ENCODE measurements around the gene TP53I11.

DNA sequence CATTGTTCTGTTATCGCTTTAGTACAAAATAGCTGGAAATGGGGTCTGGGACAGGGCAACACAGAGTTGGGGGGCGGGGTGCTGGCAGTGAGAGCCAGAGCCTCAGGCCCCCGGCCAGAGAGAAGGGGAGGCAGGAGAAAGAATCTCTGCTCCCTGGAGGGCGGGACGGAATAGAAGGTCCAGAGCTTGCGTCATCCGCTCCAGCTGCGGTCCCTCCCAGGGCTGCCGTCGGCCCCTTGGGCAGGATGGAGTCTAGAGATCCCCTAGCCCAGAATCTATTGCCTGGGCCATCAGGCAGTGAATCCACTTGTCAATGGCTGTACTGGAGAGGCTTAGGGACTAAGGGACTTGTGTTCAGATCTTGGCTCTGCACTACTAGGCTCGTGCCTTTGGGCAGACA lies 5.0 kb downstream of the TP53I11 start:
- TF ChIP-seq EP300 (IDR thresholded peaks at IDR 0.05) (no peak), POLR2AphosphoS5 (IDR thresholded peaks at IDR 0.05) (no peak)
- TF ChIP-seq, protein P1, sequence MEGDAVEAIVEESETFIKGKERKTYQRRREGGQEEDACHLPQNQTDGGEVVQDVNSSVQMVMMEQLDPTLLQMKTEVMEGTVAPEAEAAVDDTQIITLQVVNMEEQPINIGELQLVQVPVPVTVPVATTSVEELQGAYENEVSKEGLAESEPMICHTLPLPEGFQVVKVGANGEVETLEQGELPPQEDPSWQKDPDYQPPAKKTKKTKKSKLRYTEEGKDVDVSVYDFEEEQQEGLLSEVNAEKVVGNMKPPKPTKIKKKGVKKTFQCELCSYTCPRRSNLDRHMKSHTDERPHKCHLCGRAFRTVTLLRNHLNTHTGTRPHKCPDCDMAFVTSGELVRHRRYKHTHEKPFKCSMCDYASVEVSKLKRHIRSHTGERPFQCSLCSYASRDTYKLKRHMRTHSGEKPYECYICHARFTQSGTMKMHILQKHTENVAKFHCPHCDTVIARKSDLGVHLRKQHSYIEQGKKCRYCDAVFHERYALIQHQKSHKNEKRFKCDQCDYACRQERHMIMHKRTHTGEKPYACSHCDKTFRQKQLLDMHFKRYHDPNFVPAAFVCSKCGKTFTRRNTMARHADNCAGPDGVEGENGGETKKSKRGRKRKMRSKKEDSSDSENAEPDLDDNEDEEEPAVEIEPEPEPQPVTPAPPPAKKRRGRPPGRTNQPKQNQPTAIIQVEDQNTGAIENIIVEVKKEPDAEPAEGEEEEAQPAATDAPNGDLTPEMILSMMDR (IDR thresholded peaks at IDR 0.05) = no peak

Data from suprapubic skin (tissue), 4 donors.